HG02885 (cell line): Measurements from ENCODE around the gene GINS3.

Experiments used
- ATAC-seq: cut with Tn5 transposase; IDR thresholded peaks from one replicate; pipeline ENCODE4 v1.9.1; 2021; ENCODE audit warnings: mild to moderate bottlenecking; ENCODE audit not compliant: unreplicated experiment, poor library complexity

GINS3 gene

GRCh38 chr16:58421529-58421928 lies 29.3 kb downstream of the GINS3 start:
- ATAC-seq = no peak

DNA sequence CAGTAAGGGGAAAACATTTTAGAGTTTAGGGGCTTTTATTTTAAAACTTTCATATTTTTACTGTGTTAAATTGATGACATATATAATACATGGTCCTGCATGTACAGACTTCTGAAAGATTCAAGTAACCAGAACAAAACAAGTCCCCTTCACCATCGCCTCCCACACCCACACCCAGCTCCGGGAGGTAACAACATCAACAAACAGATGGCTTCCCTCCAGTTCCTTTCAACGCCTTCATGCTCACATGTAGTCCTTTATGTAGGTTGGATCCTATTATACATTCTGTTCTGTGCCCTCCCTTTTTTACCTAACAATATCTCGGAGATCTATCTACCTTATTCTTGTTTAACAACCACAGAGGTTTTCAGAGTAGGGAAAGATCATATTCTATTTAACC lies 30.5 kb downstream of the GINS3 start:
- no peak for ATAC-seq

GRCh38 chr16:58425245-58425644 lies 33.0 kb downstream of the GINS3 start:
- no peak for ATAC-seq

GRCh38 chr16:58425756-58426494 lies 33.7 kb downstream of the GINS3 start:
- ATAC-seq = peak; percentile 89

GRCh38 chr16:58426966-58427365 lies 34.7 kb downstream of the GINS3 start:
- ATAC-seq = no peak

DNA sequence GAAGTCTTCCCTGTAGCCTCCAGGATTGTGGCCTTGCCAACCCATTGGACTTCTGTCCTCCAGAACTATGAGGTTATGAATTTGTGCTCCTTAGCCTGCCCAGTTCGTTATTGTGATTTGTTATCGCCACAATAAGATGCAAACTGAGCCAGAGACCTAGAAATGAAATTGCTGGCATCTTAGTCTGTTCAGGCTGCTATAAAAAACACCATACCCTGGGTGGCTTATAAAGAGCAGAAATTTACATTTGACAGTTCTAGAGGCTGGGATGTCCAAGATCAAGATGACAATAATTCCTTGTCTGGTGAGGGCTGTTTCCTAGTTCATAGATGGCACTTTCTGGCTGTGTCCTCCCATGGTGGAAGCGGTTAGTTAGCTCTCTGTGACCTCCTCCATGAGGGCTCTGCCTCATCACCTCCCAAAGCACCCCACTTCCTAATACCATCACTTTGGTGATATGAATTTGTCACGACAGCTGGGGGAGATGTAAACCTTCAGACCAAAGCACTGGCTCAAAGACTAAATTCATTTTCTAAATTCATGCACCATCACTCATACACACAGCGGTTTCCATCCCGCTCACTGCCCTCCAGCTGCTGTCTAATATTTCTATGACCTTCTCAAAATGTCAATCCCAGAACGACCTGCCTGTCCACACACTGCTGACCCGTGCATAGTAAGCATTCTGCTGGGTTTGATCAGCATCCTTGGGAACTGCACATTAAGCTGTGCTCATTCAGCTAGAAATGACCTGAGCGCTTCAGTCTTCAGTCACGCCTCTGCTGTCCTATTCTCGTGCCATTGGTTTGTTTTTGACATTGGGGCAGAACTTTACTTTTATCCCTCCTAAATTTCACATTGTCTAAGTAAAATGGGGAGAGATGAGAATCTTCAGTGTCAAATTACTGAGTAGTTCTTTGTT lies 36.6 kb downstream of the GINS3 start:
- no peak for ATAC-seq

DNA sequence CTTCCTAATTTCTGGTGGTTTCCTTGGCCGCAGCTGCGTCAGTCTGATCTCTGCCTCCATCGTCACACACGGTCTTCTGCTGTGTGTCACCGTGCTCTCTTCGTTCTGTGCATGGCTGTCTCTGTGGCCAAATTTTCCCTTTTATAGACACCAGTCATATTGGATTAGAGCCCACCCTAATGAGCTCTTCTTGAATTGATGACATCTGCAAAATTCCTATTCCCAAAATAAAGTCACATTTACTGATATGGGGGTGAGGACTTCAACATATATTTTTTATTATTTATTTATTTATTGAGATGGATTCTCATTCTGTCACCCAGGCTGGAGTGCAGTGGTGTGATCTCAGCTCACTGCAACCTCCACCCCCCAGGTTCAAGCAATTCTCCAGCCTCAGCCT lies 38.4 kb downstream of the GINS3 start:
- ATAC-seq = no peak

GRCh38 chr16:58433569-58433951 lies 41.3 kb downstream of the GINS3 start:
- ATAC-seq = no peak

DNA sequence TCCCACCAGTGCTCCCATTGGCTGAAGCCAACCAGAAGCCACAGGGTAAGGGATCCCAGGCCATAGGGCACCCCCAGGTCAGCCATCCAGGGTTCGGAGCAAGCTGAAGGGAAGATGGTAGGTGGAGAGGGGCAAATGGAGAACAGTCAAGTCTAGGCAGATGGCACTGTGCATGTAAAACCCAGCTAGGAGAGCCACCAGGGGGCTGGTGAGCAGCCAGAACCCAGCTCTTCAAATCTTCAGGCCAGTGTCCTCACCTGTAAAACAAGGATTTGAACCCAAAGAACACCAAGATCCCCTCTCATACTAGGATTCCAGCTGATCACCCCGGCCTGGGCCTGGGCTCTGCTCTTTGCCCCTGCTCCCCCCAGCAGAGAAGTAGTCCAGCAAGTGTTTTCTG lies 43.5 kb downstream of the GINS3 start:
- no peak for ATAC-seq

GRCh38 chr16:58440131-58440530 lies 47.9 kb downstream of the GINS3 start:
- no peak for ATAC-seq

DNA sequence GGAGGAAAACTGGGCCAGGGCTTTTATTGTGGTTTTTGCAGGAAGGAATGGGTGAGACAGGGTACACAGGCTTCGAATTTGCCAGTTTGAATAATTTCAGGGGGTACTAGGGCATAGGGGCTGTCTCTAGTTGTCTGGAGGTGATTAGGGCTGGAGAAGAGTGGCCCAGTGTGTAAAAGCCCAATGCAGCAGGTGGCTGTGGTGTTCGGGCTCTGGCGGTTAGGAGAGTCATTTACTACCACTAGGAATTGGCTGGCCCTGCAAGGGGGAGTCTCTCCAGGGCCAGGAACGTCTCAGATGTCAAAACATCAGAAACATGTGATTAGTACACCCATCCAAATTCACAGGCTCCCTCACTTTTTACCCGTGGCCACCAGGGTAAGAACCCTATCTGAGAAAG lies 50.3 kb downstream of the GINS3 start:
- no peak for ATAC-seq

- ATAC-seq = no peak
These were observed 51.5 kb downstream of the GINS3 start for GRCh38 chr16:58443783-58444182.

DNA sequence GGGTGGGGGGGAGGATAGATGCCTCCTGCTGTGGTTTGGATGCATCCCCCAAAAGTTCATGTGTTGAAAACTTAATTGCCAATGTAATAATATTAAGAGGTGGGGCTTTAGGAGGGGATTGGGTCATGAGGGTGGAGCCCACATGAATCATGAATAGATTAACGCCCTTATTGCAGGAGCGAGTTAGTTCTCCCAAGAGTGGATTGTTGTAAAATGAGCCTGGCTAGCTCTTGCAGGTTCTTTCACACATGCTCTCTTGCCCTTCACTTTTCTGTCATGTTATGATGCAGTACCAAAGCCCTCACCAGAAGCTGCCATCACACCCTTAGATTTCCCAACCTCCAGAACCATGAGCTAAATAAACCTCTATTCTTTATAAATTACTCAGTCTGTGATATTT lies 52.0 kb downstream of the GINS3 start:
- no peak for ATAC-seq

DNA sequence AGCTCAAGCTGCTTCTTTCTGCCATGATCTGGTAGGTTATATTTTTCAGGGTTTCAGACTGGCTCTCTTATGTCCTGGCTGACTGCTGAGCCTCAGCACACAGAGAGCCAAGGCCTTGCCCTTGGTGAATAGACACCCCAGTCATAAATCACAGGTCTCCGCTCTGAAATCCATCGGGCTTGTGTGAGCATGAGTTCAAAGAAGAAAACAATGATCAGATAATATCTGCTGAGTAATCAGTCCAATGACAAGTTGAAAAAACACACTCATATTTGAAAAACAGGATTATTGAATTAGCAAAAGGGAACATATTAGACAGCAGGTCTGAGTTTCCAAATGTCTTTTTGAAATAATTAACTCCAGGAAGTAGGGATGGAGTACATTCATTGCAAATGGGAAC lies 56.6 kb downstream of the GINS3 start:
- no peak for ATAC-seq

- no peak for ATAC-seq
These were observed 57.0 kb downstream of the GINS3 start for GRCh38 chr16:58449306-58449705.

- no peak for ATAC-seq
These were observed 57.5 kb downstream of the GINS3 start for GRCh38 chr16:58449768-58450167.

DNA sequence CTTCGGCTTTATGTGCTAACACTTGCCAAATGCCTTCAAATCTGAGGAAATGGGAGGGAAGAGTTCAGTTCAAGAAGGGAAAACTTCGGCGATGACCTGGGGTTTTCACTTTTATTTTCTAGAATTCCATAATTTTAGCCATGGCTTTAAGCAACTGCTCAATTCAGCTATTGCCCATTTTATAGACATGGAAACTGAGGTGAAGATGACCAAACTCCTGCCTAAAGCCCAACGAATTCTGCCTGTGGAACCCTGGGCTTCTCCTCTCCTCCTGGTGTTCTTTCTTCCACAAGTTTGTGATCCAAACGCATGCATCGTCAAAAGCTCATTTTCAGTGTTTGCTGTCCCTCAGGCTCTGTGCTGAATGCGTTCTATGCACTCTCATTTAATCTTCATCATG lies 58.3 kb downstream of the GINS3 start:
- no peak for ATAC-seq

GRCh38 chr16:58451265-58451689 lies 59.0 kb downstream of the GINS3 start:
- no peak for ATAC-seq

- no peak for ATAC-seq
These were observed 59.7 kb downstream of the GINS3 start for GRCh38 chr16:58451945-58452401.

DNA sequence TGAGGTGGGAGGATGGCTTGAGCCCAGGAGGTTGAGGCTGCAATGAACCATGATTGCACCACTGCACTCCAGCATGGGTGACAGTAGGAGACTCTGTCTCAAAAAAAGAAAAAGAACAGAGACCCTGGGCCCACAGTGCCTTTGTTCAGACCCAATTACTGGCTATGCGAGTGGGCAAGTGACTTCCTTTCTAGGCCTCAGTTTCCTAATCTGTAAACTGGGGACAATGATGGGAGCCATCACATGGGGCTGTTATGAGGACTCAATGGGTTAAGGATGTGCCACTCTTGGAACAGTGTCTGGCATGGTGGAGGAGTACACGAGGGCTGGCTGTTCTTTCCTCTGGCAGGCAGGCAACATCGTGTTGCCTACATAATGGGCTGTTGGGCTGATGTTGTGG lies 60.4 kb downstream of the GINS3 start:
- ATAC-seq = no peak

DNA sequence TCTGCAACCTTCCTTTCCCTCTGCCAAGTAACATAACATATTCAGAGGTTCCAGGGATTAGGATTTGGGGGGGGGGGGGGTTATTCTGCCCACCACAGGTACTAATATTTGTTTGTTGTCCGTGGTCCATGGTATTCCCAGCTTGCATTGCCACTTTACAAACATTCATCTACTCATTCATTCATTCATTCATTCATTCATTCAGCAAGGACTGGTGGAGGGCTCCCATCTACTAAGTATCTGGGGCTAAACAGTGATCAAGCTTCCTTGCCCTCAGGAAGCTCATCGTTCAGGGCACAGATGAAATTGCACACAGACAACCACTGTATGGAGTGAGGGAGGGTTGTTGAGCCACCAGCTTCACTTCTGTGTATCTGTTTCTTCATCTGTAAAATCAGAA lies 61.9 kb downstream of the GINS3 start:
- ATAC-seq = no peak
